HEK293 (cell line): ENCODE measurements around the gene KITLG.

Source experiments
- CTCF ChIA-PET: fragments of 350-600 bp; formaldehyde crosslinking; extraction: SDS; loops from one replicate; lab custom pipeline; 2021; ENCODE audit warnings: antibody characterized with exemption; lab: Yijun Ruan, JAX
- POLR2A ChIA-PET: fragments of 300-600 bp; formaldehyde crosslinking; extraction: SDS; loops from one replicate; lab custom pipeline; 2020; ENCODE audit warnings: antibody characterized with exemption, inconsistent platforms; lab: Yijun Ruan, JAX
- H3K27ac ChIP-seq: fragments of 200-500 bp; sonication (Bioruptor generic); 2 replicates; pipeline ENCODE4 v1.5.1; 2014; ENCODE audit warnings: low read depth, low read length, control low read depth, inconsistent platforms; ENCODE audit errors: extremely low read depth
- H3K36me3 ChIP-seq, 2 experiments: fragments of 200-500 bp in 1 of 2; sonication (Bioruptor generic) in 1 of 2; 1 replicate in 1 of 2; 2 replicates in 1 of 2; pipeline ENCODE4 v1.5.1; 2014 to 2017; ENCODE audit warnings: inconsistent platforms in 2 of 2, low read length in 2 of 2; ENCODE audit not compliant: control insufficient read depth in 2 of 2, insufficient read depth in 1 of 2
- H3K4me1 ChIP-seq: fragments of 200-500 bp; sonication (Bioruptor generic); 2 replicates; pipeline ENCODE4 v1.5.1; 2014; ENCODE audit warnings: mild to moderate bottlenecking, low read length, inconsistent platforms; ENCODE audit not compliant: control insufficient read depth, insufficient read depth
- H3K4me3 ChIP-seq: 2 replicates; pipeline ENCODE4 v1.5.1; 2011; ENCODE audit warnings: low read depth, mild to moderate bottlenecking, control low read depth, low read length, moderate library complexity
- H3K9me3 ChIP-seq: fragments of 200-500 bp; sonication (Bioruptor generic); 2 replicates; pipeline ENCODE4 v1.5.1; 2014; ENCODE audit warnings: low read depth, low read length, inconsistent platforms; ENCODE audit not compliant: control insufficient read depth, insufficient read depth
- ATF2 ChIP-seq: fragments of 450-650 bp; formaldehyde crosslinking; IDR thresholded peaks from 2 replicates; pipeline ENCODE4 v1.5.1; 2016; ENCODE audit warnings: missing biosample characterization, missing genetic modification characterization, low read depth
- BCL11B ChIP-seq: fragments of 450-650 bp; formaldehyde crosslinking; IDR thresholded peaks from 2 replicates; pipeline ENCODE4 v1.5.1; 2016; ENCODE audit warnings: low read depth, missing biosample characterization, missing genetic modification characterization
- PATZ1 ChIP-seq: fragments of 450-650 bp; formaldehyde crosslinking; IDR thresholded peaks from 2 replicates; pipeline ENCODE4 v1.5.1; 2016; ENCODE audit warnings: missing biosample characterization, missing genetic modification characterization
- PRDM6 ChIP-seq: fragments of 450-650 bp; formaldehyde crosslinking; IDR thresholded peaks from 2 replicates; pipeline ENCODE4 v1.5.1; 2017; ENCODE audit warnings: missing biosample characterization, missing genetic modification characterization
- ZBTB11 ChIP-seq: fragments of 450-650 bp; formaldehyde crosslinking; conservative IDR thresholded peaks from 2 replicates; pipeline ENCODE4 v1.5.1; 2016; ENCODE audit warnings: low read depth, missing biosample characterization, missing genetic modification characterization
- ZBTB20 ChIP-seq: fragments of 450-650 bp; formaldehyde crosslinking; IDR thresholded peaks from 2 replicates; pipeline ENCODE4 v1.5.1; 2016; ENCODE audit warnings: missing biosample characterization, missing genetic modification characterization
- ZFP3 ChIP-seq: fragments of 450-650 bp; formaldehyde crosslinking; IDR thresholded peaks from 2 replicates; pipeline ENCODE4 v1.5.1; 2016; ENCODE audit warnings: low read depth, missing biosample characterization, missing genetic modification characterization
- ZNF10 ChIP-seq: fragments of 450-650 bp; formaldehyde crosslinking; IDR thresholded peaks from 2 replicates; pipeline ENCODE4 v1.5.1; 2017; ENCODE audit warnings: missing biosample characterization, missing genetic modification characterization
- ZNF121 ChIP-seq: fragments of 450-650 bp; formaldehyde crosslinking; IDR thresholded peaks from 2 replicates; pipeline ENCODE4 v1.5.1; 2016; ENCODE audit warnings: missing biosample characterization, missing genetic modification characterization
- ZNF138 ChIP-seq: fragments of 450-650 bp; formaldehyde crosslinking; IDR thresholded peaks from 2 replicates; pipeline ENCODE4 v1.5.1; 2016; ENCODE audit warnings: missing biosample characterization, missing genetic modification characterization, borderline replicate concordance
- ZNF19 ChIP-seq: fragments of 450-650 bp; formaldehyde crosslinking; IDR thresholded peaks from 2 replicates; pipeline ENCODE4; 2016; ENCODE audit warnings: missing biosample characterization, missing genetic modification characterization, low read depth
- ZNF26 ChIP-seq: fragments of 450-650 bp; formaldehyde crosslinking; IDR thresholded peaks from 2 replicates; pipeline ENCODE4 v1.5.1; 2016; ENCODE audit warnings: missing biosample characterization, missing genetic modification characterization
- ZNF302 ChIP-seq: fragments of 450-650 bp; formaldehyde crosslinking; IDR thresholded peaks from 2 replicates; pipeline ENCODE4 v1.5.1; 2016; ENCODE audit warnings: missing biosample characterization, missing genetic modification characterization, low read depth
- ZNF335 ChIP-seq: fragments of 450-650 bp; formaldehyde crosslinking; conservative IDR thresholded peaks from 2 replicates; pipeline ENCODE4 v1.5.1; 2016; ENCODE audit warnings: missing biosample characterization, missing genetic modification characterization
- ZNF394 ChIP-seq: fragments of 450-650 bp; formaldehyde crosslinking; IDR thresholded peaks from 2 replicates; pipeline ENCODE4 v1.5.1; 2016; ENCODE audit warnings: missing biosample characterization, missing genetic modification characterization, mild to moderate bottlenecking, moderate library complexity, borderline replicate concordance
- ZNF404 ChIP-seq: fragments of 450-650 bp; formaldehyde crosslinking; IDR thresholded peaks from 2 replicates; pipeline ENCODE4 v1.5.1; 2017; ENCODE audit warnings: missing biosample characterization, missing genetic modification characterization
- ZNF580 ChIP-seq: fragments of 450-650 bp; formaldehyde crosslinking; IDR thresholded peaks from 2 replicates; pipeline ENCODE4 v1.5.1; 2016; ENCODE audit warnings: missing biosample characterization, missing genetic modification characterization
- ZNF621 ChIP-seq: fragments of 450-650 bp; formaldehyde crosslinking; IDR thresholded peaks from 2 replicates; pipeline ENCODE4 v1.5.1; 2017; ENCODE audit warnings: missing biosample characterization, missing genetic modification characterization
- ZNF624 ChIP-seq: fragments of 450-650 bp; formaldehyde crosslinking; IDR thresholded peaks from 2 replicates; pipeline ENCODE4 v1.5.1; 2017; ENCODE audit warnings: missing biosample characterization, missing genetic modification characterization
- ZNF777 ChIP-seq: fragments of 450-650 bp; formaldehyde crosslinking; IDR thresholded peaks from 2 replicates; pipeline ENCODE4 v1.5.1; 2017; ENCODE audit warnings: missing biosample characterization, missing genetic modification characterization, borderline replicate concordance
- ZNF830 ChIP-seq: fragments of 450-650 bp; IDR thresholded peaks from 2 replicates; pipeline ENCODE4 v1.5.0; 2018; ENCODE audit warnings: missing biosample characterization, missing genetic modification characterization, low read depth, mild to moderate bottlenecking, moderate library complexity

Gene KITLG

GRCh38 chr12:88448337-88448915, 131.8 kb downstream of the KITLG start (continued):
- TF ChIP-seq ATF2 (tag by site-specific recombination): no peak
- TF ChIP-seq ZNF624 (tag by site-specific recombination): no peak
- TF ChIP-seq ZNF394 (tag by site-specific recombination): peak; percentile 22; the same call in 1 of the 2 replicates
- 0 out of 2 replicates have a peak, but pooled peaks have one; percentile 33 for TF ChIP-seq PRDM6 (tag by site-specific recombination)
- TF ChIP-seq BCL11B (tag by site-specific recombination): no peak
- TF ChIP-seq ZNF138: no peak

GRCh38 chr12:88445705-88446394, 134.4 kb downstream of the KITLG start:
- ChIA-PET CTCF (no interaction called here), POLR2A (no interaction called here)
- Histone ChIP-seq H3K9me3 (no peaks in the 10 kb centered on the region), H3K27ac (no peak overlapping the region), H3K4me3 (no peak overlapping the region), H3K36me3 (no peaks in the 10 kb centered on the region), H3K4me1 (0 out of 2 replicates have a peak, but pooled peaks cover 6% of the 10 kb centered on the region)
- TF ChIP-seq ZNF404 (tag by site-specific recombination): no peak
- no peak for TF ChIP-seq ZNF777 (tag by site-specific recombination)
- no peak for TF ChIP-seq ZNF621 (tag by site-specific recombination)
- no peak for TF ChIP-seq ZNF302 (tag by site-specific recombination)
- TF ChIP-seq ZNF394 (tag by site-specific recombination): no peak
- TF ChIP-seq ZBTB20 (tag by site-specific recombination): no peak

GRCh38 chr12:88444481-88444880, 135.8 kb downstream of the KITLG start:
- ChIA-PET CTCF (no interaction called here), POLR2A (no interaction called here)
- H3K4me3 ChIP-seq: no peak overlapping the region
- no peaks in the 10 kb centered on the region for H3K9me3 ChIP-seq
- no peaks in the 10 kb centered on the region for H3K36me3 ChIP-seq
- H3K27ac ChIP-seq: no peak overlapping the region
- H3K4me1 ChIP-seq: 0 out of 2 replicates have a peak, but pooled peaks cover 6% of the 10 kb centered on the region
- TF ChIP-seq ZNF26: no peak
- TF ChIP-seq ZNF121 (tag by site-specific recombination): no peak
- TF ChIP-seq ZNF302 (tag by site-specific recombination): no peak
- TF ChIP-seq ZNF580 (tag by site-specific recombination): no peak
- no peak for TF ChIP-seq ZNF830 (tag by site-specific recombination)
- TF ChIP-seq ZFP3 (tag by site-specific recombination): no peak
- TF ChIP-seq ZNF10 (tag by site-specific recombination): no peak
- TF ChIP-seq PATZ1 (tag by site-specific recombination): no peak
- TF ChIP-seq ZNF19: no peak
- no peak for TF ChIP-seq ZBTB11 (tag by site-specific recombination)
- no peak for TF ChIP-seq ZNF138
- TF ChIP-seq ZNF335: no peak
